PC-9 (cell line): Measurements from ENCODE around the gene KIF16B. TPM values are rescaled to one million over a fixed set of nuclear protein-coding genes. Genes with fewer than 3 reads are reported as not detected.

Source experiments
- Bru-seq: library from RNA; stranded (reverse); fragments of 400-500 nt; gene quantifications from one replicate; lab custom pipeline; 2021; lab: Mats Ljungman, UMichigan
- BruChase-seq, 2 experiments: library from RNA; stranded (reverse); fragments of 400-500 nt; gene quantifications; one replicate each; lab custom pipeline; 2021; lab: Mats Ljungman, UMichigan
- BruUV-seq: library from RNA; stranded (reverse); fragments of 400-500 nt; replicated peaks from 2 replicates; lab custom pipeline; 2021; lab: Mats Ljungman, UMichigan
- CTCF ChIA-PET: fragments of 300-600 bp; sonication (Branson Sonifier 250); formaldehyde crosslinking; loops from one replicate; lab custom pipeline; 2022; ENCODE audit warnings: antibody characterized with exemption; lab: Charles Lee
- POLR2A ChIA-PET: fragments of 300-600 bp; sonication (Branson Sonifier 250); formaldehyde crosslinking; loops from one replicate; lab custom pipeline; 2022; ENCODE audit warnings: antibody characterized with exemption; ENCODE audit not compliant: unreplicated experiment; lab: Charles Lee
- DNase-seq, 2 experiments: peaks; one replicate each; pipeline versions ENCODE4 v3.0.0 to v3.0.0-alpha.2; 2015 to 2022; ENCODE audit warnings: mixed read lengths in 1 of 2
- H2AFZ ChIP-seq: fragments of 200-600 bp; sonication (generic); 2 replicates; pipeline ENCODE4 v1.8.1; 2017; ENCODE audit warnings: antibody characterized with exemption
- H3F3A ChIP-seq: fragments of 200-600 bp; sonication (generic); 2 replicates; pipeline ENCODE4 v1.8.1; 2017; ENCODE audit warnings: antibody characterized with exemption, mild to moderate bottlenecking, low read depth; ENCODE audit not compliant: insufficient read depth
- H3K27ac ChIP-seq: fragments of 200-600 bp; sonication (generic); 2 replicates; pipeline ENCODE4 v1.6.1; 2016; ENCODE audit warnings: mixed run types
- H3K27me3 ChIP-seq: fragments of 200-600 bp; sonication (generic); 2 replicates; pipeline ENCODE4 v1.6.1; 2016; ENCODE audit warnings: low read depth, mixed run types; ENCODE audit not compliant: insufficient read depth
- H3K36me3 ChIP-seq: fragments of 200-600 bp; sonication (generic); 2 replicates; pipeline ENCODE4 v1.6.1; 2016; ENCODE audit warnings: low read depth, mixed run types
- H3K4me1 ChIP-seq: fragments of 200-600 bp; sonication (generic); replicated peaks from 2 replicates; pipeline ENCODE4 v1.6.1; 2016; ENCODE audit warnings: mixed run types; ENCODE audit not compliant: insufficient read depth
- H3K4me2 ChIP-seq: fragments of 200-600 bp; sonication (generic); 2 replicates; pipeline ENCODE4 v1.6.1; 2017; ENCODE audit warnings: mixed run types
- H3K4me3 ChIP-seq: fragments of 200-600 bp; sonication (generic); 2 replicates; pipeline ENCODE4 v1.6.1; 2016; ENCODE audit warnings: mixed run types
- H3K79me2 ChIP-seq: fragments of 200-600 bp; sonication (generic); 2 replicates; pipeline ENCODE4 v1.6.1; 2017; ENCODE audit warnings: low read depth, mixed run types
- H3K9me2 ChIP-seq: fragments of 200-600 bp; sonication (generic); 2 replicates; pipeline ENCODE4 v1.8.1; 2017; ENCODE audit warnings: mild to moderate bottlenecking; ENCODE audit not compliant: insufficient read depth
- H3K9me3 ChIP-seq: fragments of 200-600 bp; sonication (generic); 2 replicates; pipeline ENCODE4 v1.8.1; 2016; ENCODE audit warnings: low read depth; ENCODE audit not compliant: insufficient read depth
- H4K20me1 ChIP-seq: fragments of 200-600 bp; sonication (generic); 2 replicates; pipeline ENCODE4 v1.8.1; 2017; ENCODE audit not compliant: insufficient read depth
- CTCF ChIP-seq: fragments of 200-600 bp; sonication (generic); conservative IDR thresholded peaks from 2 replicates; pipeline ENCODE4 v1.6.1; 2017; ENCODE audit warnings: mixed run types, antibody characterized with exemption, mild to moderate bottlenecking, moderate library complexity
- EZH2 ChIP-seq: fragments of 200-600 bp; sonication (generic); IDR thresholded peaks from 2 replicates; pipeline ENCODE4 v1.8.0; 2017; ENCODE audit warnings: antibody characterized with exemption, low read depth
- intact Hi-C: fragments of 100-400 bp; cut with micrococcal nuclease; formaldehyde crosslinking; loops from one replicate; pipeline ENCODE4 v1.10.0; 2022; ENCODE audit not compliant: unreplicated experiment
- long read RNA-seq: library from polyadenylated mRNA; stranded (forward); transcript quantifications from one replicate; pipeline ENCODE4 v2.0.0, GENCODE V29; 2022
- total RNA-seq: library from RNA; stranded (reverse); gene quantifications from 2 replicates; pipeline ENCODE4 v1.2.3, GENCODE V29; 2021

KIF16B gene
- total RNA-seq (15.1 and 17.6 TPM in 2 replicates), Bru-seq, nascent RNA (percentile 70 among the genes with signal in this experiment), BruChase-seq, experiment 1, labeled RNA remaining after a 2-hour chase (percentile 65 among the genes with signal in this experiment), BruChase-seq, experiment 2, labeled RNA remaining after a 6-hour chase (percentile 58 among the genes with signal in this experiment)
- long read RNA-seq, full-length matches to known transcripts = 8 of 16 reads
- long read RNA-seq, partial matches to known transcripts = 1 of 16 reads
- long read RNA-seq, other reads (novel, unspliced or antisense) = 7 of 16 reads

- ChIA-PET CTCF (interaction anchor here (0.7 kb wide), 1 partner anchor 54 kb away, joined by 6 read pairs; no protein-coding TSS in a partner anchor), POLR2A (no interaction called here)
- Histone ChIP-seq H2AFZ (peak within 1 kb of the TSS; percentile 93), H3K9me3 (no peaks in the 10 kb centered on the region), H3F3A (peaks cover 8% of the 10 kb centered on the region; the same call in 1 of the 2 replicates), H3K27me3 (no peaks in the 10 kb centered on the region), H3K4me1 (peaks cover 16% of the 10 kb centered on the region), H3K4me3 (peak within 1 kb of the TSS; percentile 80), H3K9me2 (no peaks in the 10 kb centered on the region), H4K20me1 (no peaks in the 10 kb centered on the region), H3K27ac (peak within 1 kb of the TSS; percentile 36; the same call in 1 of the 2 replicates), H3K36me3 (no peaks in the 10 kb centered on the region), H3K79me2 (peaks cover 13% of the 10 kb centered on the region; the same call in 1 of the 2 replicates), H3K4me2 (peak within 1 kb of the TSS; percentile 88)
- intact Hi-C loops = loop anchor here (1.0 kb wide), 2 partner anchors 43 to 156 kb away; no protein-coding TSS in a partner anchor
- DNase-seq = peak; percentile 79 to 99
- no TSS peak for BruUV-seq
- no peak for TF ChIP-seq CTCF
- TF ChIP-seq EZH2 = no peak
Measured at GRCh38 chr20:16573001-16573965, at the start of gene KIF16B. Gene KIF16B, minus strand, starts transcription at chr20:16573448. Its CDS starts 173 bp downstream, at chr20:16573275.

GRCh38 chr20:16622501-16622900 lies 49.3 kb upstream of the KIF16B start:
- BruUV-seq = no TSS peak
- Histone ChIP-seq H3K9me3 (no peaks in the 10 kb centered on the region; the same call in 1 of the 2 replicates), H3K4me2 (no peak overlapping the region), H3K4me1 (no peaks in the 10 kb centered on the region), H3K79me2 (no peaks in the 10 kb centered on the region), H2AFZ (no peak overlapping the region), H3K4me3 (no peak overlapping the region), H3K9me2 (no peaks in the 10 kb centered on the region), H3K36me3 (no peaks in the 10 kb centered on the region), H3K27me3 (no peaks in the 10 kb centered on the region), H3F3A (no peaks in the 10 kb centered on the region), H3K27ac (no peak overlapping the region), H4K20me1 (no peaks in the 10 kb centered on the region)
- intact Hi-C loops = no loop called here
- ChIA-PET POLR2A (no interaction called here), CTCF (no interaction called here)
- TF ChIP-seq CTCF = no peak
- DNase-seq = no peak

- Histone ChIP-seq H3K4me1 (no peaks in the 10 kb centered on the region), H2AFZ (no peak overlapping the region), H3K36me3 (no peaks in the 10 kb centered on the region), H3K9me2 (no peaks in the 10 kb centered on the region), H3K27ac (no peak overlapping the region), H3K4me2 (no peak overlapping the region), H3K27me3 (no peaks in the 10 kb centered on the region), H4K20me1 (no peaks in the 10 kb centered on the region), H3F3A (no peaks in the 10 kb centered on the region), H3K9me3 (no peaks in the 10 kb centered on the region; the same call in 1 of the 2 replicates), H3K79me2 (no peaks in the 10 kb centered on the region), H3K4me3 (no peak overlapping the region)
- DNase-seq = no peak
- intact Hi-C loops = no loop called here
- ChIA-PET CTCF (no interaction called here), POLR2A (no interaction called here)
- no TSS peak for BruUV-seq
- TF ChIP-seq CTCF (no peak), EZH2 (no peak)
Measured at GRCh38 chr20:16621435-16622141, 48.3 kb upstream of the KIF16B start.
